ENCODE results near the gene BTBD2. TPM values are rescaled to one million over a fixed set of nuclear protein-coding genes. Genes with fewer than 3 reads are reported as not detected.

Gene BTBD2
- 10 to 100 TPM; 52.0 to 67.2 (median 54.4) TPM for total RNA-seq

DNA sequence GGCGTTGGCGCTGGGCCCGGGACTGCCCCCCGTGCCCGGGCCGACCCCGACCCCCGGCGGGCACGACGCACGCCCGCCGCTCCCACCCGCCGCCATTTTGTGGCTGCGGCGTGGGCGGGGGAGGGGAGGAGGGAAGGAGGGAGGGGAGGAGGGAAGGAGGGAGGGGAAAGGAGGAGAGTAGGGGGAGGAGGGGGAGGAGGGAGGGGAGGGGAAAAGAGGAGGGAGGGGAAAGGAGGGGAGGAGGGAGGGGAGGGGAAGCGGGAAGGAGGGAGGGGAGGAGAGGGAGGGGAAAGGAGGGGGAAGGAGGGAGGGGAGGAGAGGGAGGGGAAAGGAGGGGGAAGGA is at the start of gene BTBD2:
BTBD2 (minus strand) TSS at position 107 of the 343 bp plus-strand sequence; CDS start at position 96, 11 bp downstream.
- TF ChIP-seq, protein P1, sequence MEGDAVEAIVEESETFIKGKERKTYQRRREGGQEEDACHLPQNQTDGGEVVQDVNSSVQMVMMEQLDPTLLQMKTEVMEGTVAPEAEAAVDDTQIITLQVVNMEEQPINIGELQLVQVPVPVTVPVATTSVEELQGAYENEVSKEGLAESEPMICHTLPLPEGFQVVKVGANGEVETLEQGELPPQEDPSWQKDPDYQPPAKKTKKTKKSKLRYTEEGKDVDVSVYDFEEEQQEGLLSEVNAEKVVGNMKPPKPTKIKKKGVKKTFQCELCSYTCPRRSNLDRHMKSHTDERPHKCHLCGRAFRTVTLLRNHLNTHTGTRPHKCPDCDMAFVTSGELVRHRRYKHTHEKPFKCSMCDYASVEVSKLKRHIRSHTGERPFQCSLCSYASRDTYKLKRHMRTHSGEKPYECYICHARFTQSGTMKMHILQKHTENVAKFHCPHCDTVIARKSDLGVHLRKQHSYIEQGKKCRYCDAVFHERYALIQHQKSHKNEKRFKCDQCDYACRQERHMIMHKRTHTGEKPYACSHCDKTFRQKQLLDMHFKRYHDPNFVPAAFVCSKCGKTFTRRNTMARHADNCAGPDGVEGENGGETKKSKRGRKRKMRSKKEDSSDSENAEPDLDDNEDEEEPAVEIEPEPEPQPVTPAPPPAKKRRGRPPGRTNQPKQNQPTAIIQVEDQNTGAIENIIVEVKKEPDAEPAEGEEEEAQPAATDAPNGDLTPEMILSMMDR (IDR thresholded peaks at IDR 0.05), result no peak
- TF ChIP-seq POLR2AphosphoS5 (IDR thresholded peaks at IDR 0.05), result no peak
- TF ChIP-seq POLR2A (IDR thresholded peaks at IDR 0.05), result no peak

DNA sequence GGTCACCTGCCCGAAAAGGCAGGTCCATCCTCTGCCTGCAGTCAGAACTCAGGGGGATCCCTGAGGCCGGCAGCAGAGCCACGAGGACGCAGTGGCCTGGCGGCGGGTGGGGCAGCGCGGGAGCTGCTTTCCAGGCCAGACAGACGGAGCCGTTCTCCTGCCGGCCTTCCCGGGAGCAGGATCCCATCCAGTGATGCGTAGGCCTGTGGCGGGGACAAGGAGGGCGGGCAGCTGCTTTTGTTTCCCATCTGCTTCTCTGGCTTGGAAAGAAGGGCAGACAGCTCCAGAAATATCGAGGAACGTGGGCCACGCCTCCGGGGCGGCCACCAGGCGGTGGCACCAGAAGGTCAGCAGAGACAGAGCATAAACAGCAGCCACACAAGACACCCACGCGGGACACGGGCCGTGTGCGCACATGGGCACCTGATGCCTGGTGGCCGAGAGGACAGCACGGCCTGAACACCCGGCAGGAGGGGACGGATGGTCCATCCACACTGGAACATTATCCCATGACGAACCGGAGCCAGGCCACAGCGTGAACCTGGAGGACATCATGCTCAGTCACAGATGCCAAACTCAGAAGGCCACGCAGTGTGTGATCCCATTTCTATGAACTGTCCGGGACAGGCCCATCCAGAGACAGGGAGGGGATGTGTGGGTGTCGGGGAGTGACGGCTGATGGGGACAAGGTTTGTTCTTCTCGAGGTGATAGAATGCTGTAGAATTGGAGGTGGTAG is 49.4 kb upstream of the BTBD2 start:
- TF ChIP-seq POLR2A (IDR thresholded peaks at IDR 0.05) (no peak), POLR2AphosphoS5 (IDR thresholded peaks at IDR 0.05) (peak in 1 of 3 donors; percentile 21)
- TF ChIP-seq, protein P1 (IDR thresholded peaks at IDR 0.05), result peak in 2 of 3 donors; percentile 23 to 30
- Histone ChIP-seq H3K4me1 (peaks cover 15 to 17% of the 10 kb centered on the region in 2 donors), H3K27ac (peak overlapping the region; percentile 83 to 89), H3K4me3 (peak overlapping the region in 2 of 3 donors; percentile 30 to 44), H3K36me3 (no peaks in the 10 kb centered on the region), H3K9me3 (no peaks in the 10 kb centered on the region), H3K27me3 (no peaks in the 10 kb centered on the region)
- intact Hi-C loops (cut with DNase I; ENCODE audit: low total_unique reads), result loop anchor here (5.0 to 10.0 kb wide), 2 partner anchors 48 to 130 kb away; partner anchors contain the start of gene BTBD2
- peak in 1 of 2 donors; percentile 59 for DNase-seq (ENCODE audit: low spot score in 2 of 2)

More for the DNA sequence above, at the start of gene BTBD2:
- Histone ChIP-seq H3K9me3 (no peaks in the 10 kb centered on the region), H3K4me3 (peak within 1 kb of the TSS; percentile 65 to 91 (median 72)), H3K27ac (peak within 1 kb of the TSS; percentile 78 to 82), H3K4me1 (peaks cover 0 to 6% of the 10 kb centered on the region in 2 donors), H3K36me3 (no peaks in the 10 kb centered on the region), H3K27me3 (no peaks in the 10 kb centered on the region)
- intact Hi-C loops (cut with DNase I; ENCODE audit: low total_unique reads), result loop anchor here (5.0 kb wide), 1 partner anchor 52 kb away; no protein-coding TSS in a partner anchor
- DNase-seq (ENCODE audit: low spot score in 2 of 2), result no peak

DNA sequence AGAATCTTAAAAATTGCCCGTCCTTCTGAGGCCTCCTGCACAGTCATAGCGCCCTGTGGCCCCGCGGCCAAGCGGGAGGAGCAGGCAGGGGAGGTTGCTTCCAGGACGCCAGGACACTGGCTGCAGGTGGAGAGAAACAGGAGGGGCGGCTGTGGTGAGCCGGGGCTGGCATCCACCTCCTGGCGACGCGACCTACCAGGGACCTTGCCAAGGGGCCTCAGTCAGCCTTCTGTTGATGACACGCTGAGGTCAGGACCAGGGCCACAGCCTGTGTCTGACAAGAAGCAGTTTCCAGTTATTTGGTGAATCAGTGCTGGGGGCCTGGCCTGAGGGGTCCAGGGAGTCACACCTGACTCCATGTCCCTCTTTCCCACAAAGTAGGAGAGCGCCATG is 48.9 kb upstream of the BTBD2 start:
- intact Hi-C loops (cut with DNase I; ENCODE audit: low total_unique reads), result loop anchor here (10.0 kb wide), 1 partner anchor 130 kb away; no protein-coding TSS in a partner anchor
- Histone ChIP-seq H3K4me3 (peak overlapping the region in 2 of 3 donors; percentile 30 to 44), H3K27me3 (no peaks in the 10 kb centered on the region), H3K9me3 (no peaks in the 10 kb centered on the region), H3K27ac (peak overlapping the region; percentile 83 to 89), H3K36me3 (no peaks in the 10 kb centered on the region), H3K4me1 (peaks cover 21 to 22% of the 10 kb centered on the region in 2 donors)
- TF ChIP-seq, protein P1 (IDR thresholded peaks at IDR 0.05), result no peak
- no peak for TF ChIP-seq POLR2A (IDR thresholded peaks at IDR 0.05)
- TF ChIP-seq POLR2AphosphoS5 (IDR thresholded peaks at IDR 0.05), result no peak
- DNase-seq (ENCODE audit: low spot score in 2 of 2), result no peak

- intact Hi-C loops (cut with DNase I; ENCODE audit: low total_unique reads), result loop anchor here (10.0 kb wide), 1 partner anchor 129 kb away; no protein-coding TSS in a partner anchor
- TF ChIP-seq, protein P1 (IDR thresholded peaks at IDR 0.05), result no peak
- no peak for TF ChIP-seq POLR2A (IDR thresholded peaks at IDR 0.05)
- no peak for TF ChIP-seq POLR2AphosphoS5 (IDR thresholded peaks at IDR 0.05)
Observed at GRCh38 chr19:2063824-2064223, 48.3 kb upstream of the BTBD2 start.

DNA sequence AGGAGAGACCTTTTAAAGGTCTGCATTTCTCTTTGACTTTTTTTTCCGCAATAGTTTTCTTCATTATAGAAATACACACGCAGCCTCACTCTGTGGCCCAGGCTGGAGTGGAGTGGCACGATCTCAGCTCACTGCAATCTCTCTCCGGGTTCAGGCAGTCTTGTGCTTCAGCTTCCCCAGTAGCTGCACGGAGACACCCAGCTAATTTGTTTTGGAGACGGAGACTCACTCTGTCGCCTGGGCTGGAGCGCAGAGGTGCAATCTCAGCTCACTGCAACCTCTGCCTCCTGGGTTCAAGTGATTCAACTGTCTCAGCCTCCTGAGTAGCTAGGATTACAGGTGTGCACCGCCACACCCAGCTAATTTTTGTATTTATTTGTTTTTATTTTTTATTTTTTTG is 47.3 kb upstream of the BTBD2 start:
- no peaks in the 10 kb centered on the region for H3K9me3 ChIP-seq
- no peak for DNase-seq (ENCODE audit: low spot score in 2 of 2)
- intact Hi-C loops (cut with DNase I; ENCODE audit: low total_unique reads), result loop anchor here (10.0 kb wide), 1 partner anchor 128 kb away; no protein-coding TSS in a partner anchor
- H3K27me3 ChIP-seq, result no peaks in the 10 kb centered on the region
- peaks cover 23 to 27% of the 10 kb centered on the region in 2 donors for H3K4me1 ChIP-seq
- no peak overlapping the region for H3K4me3 ChIP-seq
- H3K27ac ChIP-seq, result peak overlapping the region in 1 of 2 donors; percentile 100
- TF ChIP-seq POLR2A (IDR thresholded peaks at IDR 0.05) (no peak), POLR2AphosphoS5 (IDR thresholded peaks at IDR 0.05) (no peak)
- TF ChIP-seq, protein P1 (IDR thresholded peaks at IDR 0.05), result no peak
- H3K36me3 ChIP-seq, result no peaks in the 10 kb centered on the region

More at GRCh38 chr19:2063824-2064223, 48.3 kb upstream of the BTBD2 start:
- H3K36me3 ChIP-seq, result no peaks in the 10 kb centered on the region
- H3K4me3 ChIP-seq, result no peak overlapping the region
- DNase-seq (ENCODE audit: low spot score in 2 of 2), result no peak
- H3K4me1 ChIP-seq, result peaks cover 23 to 27% of the 10 kb centered on the region in 2 donors
- peak overlapping the region in 1 of 2 donors; percentile 83 for H3K27ac ChIP-seq
- no peaks in the 10 kb centered on the region for H3K9me3 ChIP-seq
- H3K27me3 ChIP-seq, result no peaks in the 10 kb centered on the region
